HepG2 (cell line): Measurements from ENCODE around the gene TACO1. TPM values are rescaled to one million over a fixed set of nuclear protein-coding genes. Genes with fewer than 3 reads are reported as not detected.

ENCODE experiments used
- ATAD3A ChIP-seq: sonication (generic); formaldehyde crosslinking; IDR thresholded peaks from 2 replicates; pipeline ENCODE4 v1.4.0; 2020; ENCODE audit warnings: missing genetic modification reagents
- ATF1 ChIP-seq: IDR thresholded peaks from 2 replicates; pipeline ENCODE4 v1.6.1; 2016; ENCODE audit warnings: mild to moderate bottlenecking, control low read depth
- FLYWCH1 ChIP-seq: sonication (generic); formaldehyde crosslinking; IDR thresholded peaks from 2 replicates; pipeline ENCODE4 v1.8.1; 2023; ENCODE audit warnings: mild to moderate bottlenecking, missing genetic modification reagents
- FOXJ3 ChIP-seq: sonication (generic); formaldehyde crosslinking; IDR thresholded peaks from 2 replicates; pipeline ENCODE4 v1.4.0; 2020; ENCODE audit warnings: missing genetic modification reagents, mild to moderate bottlenecking, borderline replicate concordance
- JUN ChIP-seq: sonication (generic); formaldehyde crosslinking; IDR thresholded peaks from 2 replicates; pipeline ENCODE4 v1.4.0; 2020; ENCODE audit warnings: mild to moderate bottlenecking, missing genetic modification reagents
- RBM39 ChIP-seq: fragments of 200-400 bp; formaldehyde crosslinking; IDR thresholded peaks from one replicate; pipeline ENCODE4 v1.6.1; 2018; ENCODE audit warnings: antibody characterized with exemption, mild to moderate bottlenecking, low read depth, low read length; ENCODE audit not compliant: poor library complexity, severe bottlenecking
- RORA ChIP-seq: sonication (generic); formaldehyde crosslinking; IDR thresholded peaks from 2 replicates; pipeline ENCODE4 v1.5.0; 2020; ENCODE audit warnings: mild to moderate bottlenecking, missing genetic modification reagents, moderate library complexity
- RXRB ChIP-seq: IDR thresholded peaks from 2 replicates; pipeline ENCODE4 v1.6.1; 2016; ENCODE audit warnings: borderline replicate concordance, missing genetic modification reagents, missing compliant biosample characterization
- SATB2 ChIP-seq: sonication (generic); formaldehyde crosslinking; IDR thresholded peaks from 2 replicates; pipeline ENCODE4 v1.5.0; 2020; ENCODE audit warnings: missing genetic modification reagents
- SIX4 ChIP-seq: sonication (generic); formaldehyde crosslinking; IDR thresholded peaks from 2 replicates; pipeline ENCODE4 v1.4.0; 2020; ENCODE audit warnings: missing genetic modification reagents
- SNRNP70 ChIP-seq: fragments of 200-400 bp; formaldehyde crosslinking; IDR thresholded peaks from 2 replicates; pipeline ENCODE4 v1.6.1; 2017; ENCODE audit warnings: mild to moderate bottlenecking, low read depth, low read length, moderate library complexity
- SOX13 ChIP-seq, 3 experiments: fragments of 450-650 bp in 1 of 3; sonication (generic) in 1 of 3; formaldehyde crosslinking in 1 of 3; IDR thresholded peaks in 2 of 3; conservative IDR thresholded peaks in 1 of 3; 2 replicates each; pipeline versions ENCODE4 v1.5.0 to v1.6.1; 2016 to 2020; ENCODE audit warnings: antibody characterized with exemption in 1 of 3, mild to moderate bottlenecking in 1 of 3, missing compliant biosample characterization in 1 of 3, missing genetic modification reagents in 1 of 3, moderate library complexity in 1 of 3
- ZNF136 ChIP-seq: sonication (generic); formaldehyde crosslinking; IDR thresholded peaks from 2 replicates; pipeline ENCODE4 v1.8.1; 2022; ENCODE audit warnings: low read depth, mild to moderate bottlenecking, moderate library complexity, missing genetic modification reagents
- ZNF160 ChIP-seq: sonication (generic); formaldehyde crosslinking; IDR thresholded peaks from 2 replicates; pipeline ENCODE4 v1.8.0; 2022; ENCODE audit warnings: mild to moderate bottlenecking, inconsistent platforms, missing genetic modification reagents
- ZNF256 ChIP-seq: sonication (generic); formaldehyde crosslinking; conservative IDR thresholded peaks from 2 replicates; pipeline ENCODE4 v1.4.0; 2020; ENCODE audit warnings: missing genetic modification reagents
- ZNF430 ChIP-seq: sonication (generic); formaldehyde crosslinking; IDR thresholded peaks from 2 replicates; pipeline ENCODE4 v1.9.0; 2021; ENCODE audit warnings: mild to moderate bottlenecking, missing genetic modification reagents
- ZNF720 ChIP-seq: sonication (generic); formaldehyde crosslinking; IDR thresholded peaks from 2 replicates; pipeline ENCODE4 v1.4.0; 2020; ENCODE audit warnings: missing genetic modification reagents
- ZNF776 ChIP-seq: sonication (generic); formaldehyde crosslinking; IDR thresholded peaks from 2 replicates; pipeline ENCODE4 v1.4.0; 2020; ENCODE audit warnings: mild to moderate bottlenecking, missing genetic modification reagents
- ZNF780A ChIP-seq: sonication (generic); formaldehyde crosslinking; IDR thresholded peaks from 2 replicates; pipeline ENCODE4 v1.8.0; 2022; ENCODE audit warnings: mild to moderate bottlenecking, missing genetic modification reagents, moderate library complexity
- polyA plus RNA-seq, 8 experiments: library from polyadenylated mRNA; depleted of rRNA in 3 of 8; stranded (reverse) in 7 of 8; unstranded in 1 of 8; fragments of >200 nt; fragmentation: Illumina TruSeq in 4 of 8; extraction: Trizol in 4 of 8; gene quantifications; 2 replicates each; pipeline versions ENCODE4 v1.2.1 to v1.2.3, GENCODE V29; 2011 to 2016; ENCODE audit warnings: low read depth in 4 of 8, missing spikeins in 1 of 8, mixed read lengths in 1 of 8; ENCODE audit not compliant: insufficient read depth in 1 of 8
- total RNA-seq, 5 experiments: library from RNA; depleted of rRNA; stranded (reverse); fragments of >200 nt; fragmentation: Illumina TruSeq; extraction: Trizol; gene quantifications; 2 replicates each; pipeline ENCODE4 v1.2.3, GENCODE V29; 2016; ENCODE audit warnings: low read depth in 1 of 5
- TF ChIP-seq, protein P1 (sequence below): sonication (generic); formaldehyde crosslinking; IDR thresholded peaks from 2 replicates; pipeline ENCODE4 v1.4.0; 2020; ENCODE audit warnings: mild to moderate bottlenecking, missing genetic modification reagents
- TF ChIP-seq, protein P2 (sequence below): sonication (generic); formaldehyde crosslinking; IDR thresholded peaks from 2 replicates; pipeline ENCODE4 v1.4.0; 2020; ENCODE audit warnings: missing genetic modification reagents
- TF ChIP-seq, protein P3 (sequence below): sonication (generic); formaldehyde crosslinking; IDR thresholded peaks from 2 replicates; pipeline ENCODE4 v1.5.1; 2020; ENCODE audit warnings: mild to moderate bottlenecking, missing genetic modification reagents, borderline replicate concordance

TACO1 gene
- total and polyA plus RNA-seq, 2 of the 13 experiments (the other 11 are each of a cell fraction or from before 2014, with no cell fraction given) = 34.7 to 53.6 TPM

DNA sequence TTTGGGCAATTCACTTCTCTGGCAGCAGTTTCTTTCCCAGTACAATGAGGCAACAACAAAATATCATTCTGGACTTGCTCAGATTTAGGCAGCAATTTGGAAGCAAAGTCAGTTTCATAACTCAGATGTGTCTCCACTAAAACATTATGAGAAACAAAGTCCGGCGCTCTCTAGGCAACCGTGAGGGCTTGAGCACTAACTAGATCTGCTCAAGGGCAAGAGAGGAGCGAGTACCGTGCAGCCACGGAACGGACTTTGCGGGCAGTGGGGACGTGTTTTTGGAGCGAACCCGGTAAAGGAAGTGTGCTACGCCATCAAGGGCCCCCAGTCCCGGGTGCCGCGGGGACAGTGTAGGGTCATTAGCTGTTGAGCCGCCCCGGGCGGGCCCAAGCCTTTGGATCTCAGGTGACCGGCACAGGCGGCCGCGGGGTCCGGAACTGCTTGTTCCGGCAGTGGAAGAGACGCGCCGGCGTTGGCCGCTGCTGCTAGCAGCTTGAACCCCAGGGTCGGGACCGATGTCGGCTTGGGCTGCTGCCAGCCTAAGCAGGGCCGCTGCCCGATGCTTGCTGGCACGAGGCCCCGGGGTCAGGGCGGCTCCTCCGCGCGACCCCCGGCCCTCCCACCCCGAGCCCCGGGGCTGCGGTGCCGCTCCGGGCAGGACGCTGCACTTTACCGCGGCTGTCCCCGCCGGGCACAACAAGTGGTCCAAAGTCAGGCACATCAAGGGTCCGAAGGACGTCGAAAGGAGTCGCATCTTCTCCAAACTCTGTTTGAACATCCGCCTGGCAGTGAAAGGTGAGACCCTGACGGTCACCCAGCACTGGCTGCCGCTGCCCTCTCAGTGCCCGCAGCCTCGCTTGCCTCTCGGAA is at the start of gene TACO1 (continued):
- TF ChIP-seq ZNF160 (no peak; the same call in 1 of the 2 replicates), ATAD3A (peak; percentile 85), ZNF776 (CRISPR knock-in tag) (peak; percentile 93), FLYWCH1 (CRISPR knock-in tag) (no peak), RXRB (CRISPR knock-in tag) (peak; percentile 93), JUN (CRISPR knock-in tag) (no peak), ZNF136 (peak; percentile 83; the same call in 1 of the 2 replicates), ATF1 (peak; percentile 71), SOX13 (IDR thresholded peaks at IDR 0.05) (no peak), SOX13 (CRISPR knock-in tag; conservative IDR thresholded peaks at IDR 0.05 in 1 of 2, IDR thresholded peaks at IDR 0.05 in 1 of 2) (peak in 1 of 2 experiments; percentile 79; a peak in 2 of 4 replicates), SATB2 (CRISPR knock-in tag) (peak; percentile 91), RBM39 (peak; percentile 97), FOXJ3 (CRISPR knock-in tag) (peak; percentile 89), RORA (peak; percentile 87; the same call in 1 of the 2 replicates), ZNF430 (peak; percentile 83), ZNF720 (CRISPR knock-in tag) (0 out of 2 replicates have a peak, but pooled peaks have one; percentile 88), SNRNP70 (no peak), SIX4 (peak; percentile 86), ZNF256 (peak; percentile 92), ZNF780A (CRISPR knock-in tag) (peak; percentile 47; the same call in 1 of the 2 replicates)
- TF ChIP-seq, protein P1, sequence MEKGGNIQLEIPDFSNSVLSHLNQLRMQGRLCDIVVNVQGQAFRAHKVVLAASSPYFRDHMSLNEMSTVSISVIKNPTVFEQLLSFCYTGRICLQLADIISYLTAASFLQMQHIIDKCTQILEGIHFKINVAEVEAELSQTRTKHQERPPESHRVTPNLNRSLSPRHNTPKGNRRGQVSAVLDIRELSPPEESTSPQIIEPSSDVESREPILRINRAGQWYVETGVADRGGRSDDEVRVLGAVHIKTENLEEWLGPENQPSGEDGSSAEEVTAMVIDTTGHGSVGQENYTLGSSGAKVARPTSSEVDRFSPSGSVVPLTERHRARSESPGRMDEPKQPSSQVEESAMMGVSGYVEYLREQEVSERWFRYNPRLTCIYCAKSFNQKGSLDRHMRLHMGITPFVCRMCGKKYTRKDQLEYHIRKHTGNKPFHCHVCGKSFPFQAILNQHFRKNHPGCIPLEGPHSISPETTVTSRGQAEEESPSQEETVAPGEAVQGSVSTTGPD (CRISPR knock-in tag) = peak; percentile 46; the same call in 1 of the 2 replicates
- TF ChIP-seq, protein P2, sequence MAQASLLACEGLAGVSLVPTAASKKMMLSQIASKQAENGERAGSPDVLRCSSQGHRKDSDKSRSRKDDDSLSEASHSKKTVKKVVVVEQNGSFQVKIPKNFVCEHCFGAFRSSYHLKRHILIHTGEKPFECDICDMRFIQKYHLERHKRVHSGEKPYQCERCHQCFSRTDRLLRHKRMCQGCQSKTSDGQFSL (CRISPR knock-in tag) = peak; percentile 77
- TF ChIP-seq, protein P3, sequence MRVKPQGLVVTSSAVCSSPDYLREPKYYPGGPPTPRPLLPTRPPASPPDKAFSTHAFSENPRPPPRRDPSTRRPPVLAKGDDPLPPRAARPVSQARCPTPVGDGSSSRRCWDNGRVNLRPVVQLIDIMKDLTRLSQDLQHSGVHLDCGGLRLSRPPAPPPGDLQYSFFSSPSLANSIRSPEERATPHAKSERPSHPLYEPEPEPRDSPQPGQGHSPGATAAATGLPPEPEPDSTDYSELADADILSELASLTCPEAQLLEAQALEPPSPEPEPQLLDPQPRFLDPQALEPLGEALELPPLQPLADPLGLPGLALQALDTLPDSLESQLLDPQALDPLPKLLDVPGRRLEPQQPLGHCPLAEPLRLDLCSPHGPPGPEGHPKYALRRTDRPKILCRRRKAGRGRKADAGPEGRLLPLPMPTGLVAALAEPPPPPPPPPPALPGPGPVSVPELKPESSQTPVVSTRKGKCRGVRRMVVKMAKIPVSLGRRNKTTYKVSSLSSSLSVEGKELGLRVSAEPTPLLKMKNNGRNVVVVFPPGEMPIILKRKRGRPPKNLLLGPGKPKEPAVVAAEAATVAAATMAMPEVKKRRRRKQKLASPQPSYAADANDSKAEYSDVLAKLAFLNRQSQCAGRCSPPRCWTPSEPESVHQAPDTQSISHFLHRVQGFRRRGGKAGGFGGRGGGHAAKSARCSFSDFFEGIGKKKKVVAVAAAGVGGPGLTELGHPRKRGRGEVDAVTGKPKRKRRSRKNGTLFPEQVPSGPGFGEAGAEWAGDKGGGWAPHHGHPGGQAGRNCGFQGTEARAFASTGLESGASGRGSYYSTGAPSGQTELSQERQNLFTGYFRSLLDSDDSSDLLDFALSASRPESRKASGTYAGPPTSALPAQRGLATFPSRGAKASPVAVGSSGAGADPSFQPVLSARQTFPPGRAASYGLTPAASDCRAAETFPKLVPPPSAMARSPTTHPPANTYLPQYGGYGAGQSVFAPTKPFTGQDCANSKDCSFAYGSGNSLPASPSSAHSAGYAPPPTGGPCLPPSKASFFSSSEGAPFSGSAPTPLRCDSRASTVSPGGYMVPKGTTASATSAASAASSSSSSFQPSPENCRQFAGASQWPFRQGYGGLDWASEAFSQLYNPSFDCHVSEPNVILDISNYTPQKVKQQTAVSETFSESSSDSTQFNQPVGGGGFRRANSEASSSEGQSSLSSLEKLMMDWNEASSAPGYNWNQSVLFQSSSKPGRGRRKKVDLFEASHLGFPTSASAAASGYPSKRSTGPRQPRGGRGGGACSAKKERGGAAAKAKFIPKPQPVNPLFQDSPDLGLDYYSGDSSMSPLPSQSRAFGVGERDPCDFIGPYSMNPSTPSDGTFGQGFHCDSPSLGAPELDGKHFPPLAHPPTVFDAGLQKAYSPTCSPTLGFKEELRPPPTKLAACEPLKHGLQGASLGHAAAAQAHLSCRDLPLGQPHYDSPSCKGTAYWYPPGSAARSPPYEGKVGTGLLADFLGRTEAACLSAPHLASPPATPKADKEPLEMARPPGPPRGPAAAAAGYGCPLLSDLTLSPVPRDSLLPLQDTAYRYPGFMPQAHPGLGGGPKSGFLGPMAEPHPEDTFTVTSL (CRISPR knock-in tag) = no peak
